A673 (cell line): ENCODE measurements around the gene NCKAP5. TPM values are rescaled to one million over a fixed set of nuclear protein-coding genes. Genes with fewer than 3 reads are reported as not detected.

ENCODE experiments used
- BruUV-seq: library from RNA; stranded (reverse); fragments of 400-500 nt; replicated peaks from 2 replicates; lab custom pipeline; 2021; lab: Mats Ljungman, UMichigan
- CTCF ChIA-PET: fragments of 300-600 bp; sonication (Branson Sonifier 250); formaldehyde crosslinking; loops from one replicate; lab custom pipeline; 2022; ENCODE audit warnings: antibody characterized with exemption; lab: Charles Lee
- POLR2A ChIA-PET: fragments of 300-600 bp; sonication (Branson Sonifier 250); formaldehyde crosslinking; loops from one replicate; lab custom pipeline; 2022; ENCODE audit warnings: antibody characterized with exemption; ENCODE audit not compliant: low non-redundant PET; lab: Charles Lee
- DNase-seq: peaks from one replicate; pipeline ENCODE4 v3.0.0-alpha.2; 2015; ENCODE audit warnings: low spot score
- H3K27ac ChIP-seq: fragments of 200-600 bp; sonication (generic); 2 replicates; pipeline ENCODE4 v1.5.1; 2016; ENCODE audit warnings: mixed run types, low read depth, mild to moderate bottlenecking, mixed read lengths, antibody characterized with exemption, low read length; ENCODE audit not compliant: poor library complexity, severe bottlenecking
- H3K27me3 ChIP-seq: fragments of 200-600 bp; sonication (generic); replicated peaks from 2 replicates; pipeline ENCODE4 v1.6.1; 2017; ENCODE audit warnings: mixed run types, low read depth, mild to moderate bottlenecking, mixed read lengths, antibody characterized with exemption, low read length; ENCODE audit not compliant: insufficient read depth, poor library complexity
- H3K36me3 ChIP-seq: fragments of 200-600 bp; sonication (generic); 2 replicates; pipeline ENCODE4 v1.6.1; 2016; ENCODE audit warnings: mixed run types, mild to moderate bottlenecking, mixed read lengths, antibody characterized with exemption, low read length; ENCODE audit not compliant: insufficient read depth, poor library complexity, severe bottlenecking
- H3K4me1 ChIP-seq: fragments of 200-600 bp; sonication (generic); 2 replicates; pipeline ENCODE4 v1.6.1; 2017; ENCODE audit warnings: mixed run types, mild to moderate bottlenecking, mixed read lengths, antibody characterized with exemption, low read length; ENCODE audit not compliant: insufficient read depth, poor library complexity, severe bottlenecking
- H3K4me3 ChIP-seq: fragments of 200-600 bp; sonication (generic); 2 replicates; pipeline ENCODE4 v1.5.1; 2016; ENCODE audit warnings: low read depth, mixed run types, mild to moderate bottlenecking, mixed read lengths, low read length; ENCODE audit not compliant: poor library complexity, severe bottlenecking
- H3K9me3 ChIP-seq: fragments of 200-600 bp; sonication (generic); 2 replicates; pipeline ENCODE4 v1.6.1; 2016; ENCODE audit warnings: mixed run types, low read depth, mild to moderate bottlenecking, mixed read lengths, antibody characterized with exemption, low read length; ENCODE audit not compliant: poor library complexity, severe bottlenecking
- EZH2 ChIP-seq: fragments of 200-600 bp; sonication (generic); IDR thresholded peaks from 2 replicates; pipeline ENCODE4 v1.6.1; 2017; ENCODE audit warnings: borderline replicate concordance, low read depth, mild to moderate bottlenecking, mixed read lengths, antibody characterized with exemption, low read length; ENCODE audit not compliant: poor library complexity, severe bottlenecking
- intact Hi-C: fragments of 100-400 bp; cut with micrococcal nuclease; formaldehyde crosslinking; loops from one replicate; pipeline ENCODE4 v1.10.0; 2022; ENCODE audit not compliant: unreplicated experiment
- total RNA-seq: library from RNA; stranded (reverse); gene quantifications from 2 replicates; pipeline ENCODE4 v1.2.3, GENCODE V29; 2021
- TF ChIP-seq, protein P1 (sequence below): fragments of 300-800, 200-600 bp; sonication (generic); conservative IDR thresholded peaks from 2 replicates; pipeline ENCODE4 v1.5.1; 2017; ENCODE audit warnings: low read depth, mild to moderate bottlenecking, antibody characterized with exemption, low read length, moderate library complexity, mixed read lengths

The NCKAP5 gene
- total RNA-seq, 1 experiment from 2014 or later = 26.6 TPM

DNA sequence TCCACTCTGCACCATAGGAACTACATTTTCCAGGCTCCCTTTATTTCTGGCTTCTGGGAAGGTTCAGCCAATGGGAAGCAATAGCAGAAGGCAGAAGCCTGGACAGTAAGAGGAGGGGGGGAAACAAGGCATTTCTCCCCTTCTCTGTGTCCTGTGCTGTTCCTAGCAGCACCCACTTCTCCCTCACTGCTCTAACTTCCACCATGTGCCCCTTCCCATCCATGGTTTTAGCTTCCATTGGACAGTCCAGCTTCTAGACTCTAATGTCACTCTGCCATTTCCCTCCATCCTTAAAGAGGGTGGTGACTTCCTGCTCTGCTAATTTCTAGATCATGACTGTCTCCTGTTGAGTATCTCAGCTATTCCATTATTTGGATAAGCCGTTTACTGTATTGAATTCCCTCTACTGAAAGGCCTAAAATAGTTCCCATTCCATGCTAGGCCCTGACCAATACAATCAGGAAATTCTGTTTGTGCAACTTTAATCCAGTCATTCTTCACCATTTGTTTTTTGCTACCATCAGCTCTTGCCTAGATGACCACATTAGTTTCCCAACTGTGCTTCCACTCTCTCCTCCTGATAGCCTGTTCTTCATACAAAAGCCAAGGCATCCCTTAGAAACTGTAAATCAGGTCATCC lies 877.5 kb downstream of the NCKAP5 start:
- Histone ChIP-seq H3K27me3 (no peaks in the 10 kb centered on the region), H3K4me3 (no peak overlapping the region), H3K9me3 (no peaks in the 10 kb centered on the region), H3K36me3 (no peaks in the 10 kb centered on the region), H3K27ac (no peak overlapping the region), H3K4me1 (no peaks in the 10 kb centered on the region)
- no TSS peak for BruUV-seq
- ChIA-PET POLR2A (no interaction called here), CTCF (no interaction called here)
- DNase-seq = no peak
- intact Hi-C loops = no loop called here
- TF ChIP-seq, protein P1, sequence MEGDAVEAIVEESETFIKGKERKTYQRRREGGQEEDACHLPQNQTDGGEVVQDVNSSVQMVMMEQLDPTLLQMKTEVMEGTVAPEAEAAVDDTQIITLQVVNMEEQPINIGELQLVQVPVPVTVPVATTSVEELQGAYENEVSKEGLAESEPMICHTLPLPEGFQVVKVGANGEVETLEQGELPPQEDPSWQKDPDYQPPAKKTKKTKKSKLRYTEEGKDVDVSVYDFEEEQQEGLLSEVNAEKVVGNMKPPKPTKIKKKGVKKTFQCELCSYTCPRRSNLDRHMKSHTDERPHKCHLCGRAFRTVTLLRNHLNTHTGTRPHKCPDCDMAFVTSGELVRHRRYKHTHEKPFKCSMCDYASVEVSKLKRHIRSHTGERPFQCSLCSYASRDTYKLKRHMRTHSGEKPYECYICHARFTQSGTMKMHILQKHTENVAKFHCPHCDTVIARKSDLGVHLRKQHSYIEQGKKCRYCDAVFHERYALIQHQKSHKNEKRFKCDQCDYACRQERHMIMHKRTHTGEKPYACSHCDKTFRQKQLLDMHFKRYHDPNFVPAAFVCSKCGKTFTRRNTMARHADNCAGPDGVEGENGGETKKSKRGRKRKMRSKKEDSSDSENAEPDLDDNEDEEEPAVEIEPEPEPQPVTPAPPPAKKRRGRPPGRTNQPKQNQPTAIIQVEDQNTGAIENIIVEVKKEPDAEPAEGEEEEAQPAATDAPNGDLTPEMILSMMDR = no peak

DNA sequence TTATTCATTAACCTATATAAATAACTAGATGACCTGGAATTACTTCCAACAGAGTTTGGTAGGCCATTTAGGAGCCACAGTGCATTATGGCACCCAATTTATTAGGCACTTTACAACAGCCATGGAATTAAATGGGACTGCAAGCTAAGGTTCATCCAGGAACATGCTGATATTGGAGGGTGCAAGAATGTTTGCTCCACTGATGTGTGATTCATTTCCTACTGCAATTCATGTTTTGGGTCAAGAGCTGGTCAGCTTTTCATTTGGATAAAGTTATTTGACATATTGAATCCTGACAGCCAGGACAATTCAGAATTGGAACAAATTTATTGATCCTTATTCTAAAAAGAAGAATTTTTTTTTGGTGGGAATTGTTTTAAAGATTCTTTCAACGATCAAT lies 886.5 kb downstream of the NCKAP5 start:
- H3K27ac ChIP-seq = no peak overlapping the region
- intact Hi-C loops = no loop called here
- TF ChIP-seq EZH2 = no peak
- TF ChIP-seq, protein P1 = no peak
- DNase-seq = no peak
- ChIA-PET POLR2A (no interaction called here), CTCF (no interaction called here)
- peaks cover 14% of the 10 kb centered on the region for H3K4me1 ChIP-seq
- BruUV-seq = no TSS peak
- no peaks in the 10 kb centered on the region for H3K9me3 ChIP-seq
- H3K36me3 ChIP-seq = no peaks in the 10 kb centered on the region
- no peaks in the 10 kb centered on the region for H3K27me3 ChIP-seq
- no peak overlapping the region for H3K4me3 ChIP-seq

DNA sequence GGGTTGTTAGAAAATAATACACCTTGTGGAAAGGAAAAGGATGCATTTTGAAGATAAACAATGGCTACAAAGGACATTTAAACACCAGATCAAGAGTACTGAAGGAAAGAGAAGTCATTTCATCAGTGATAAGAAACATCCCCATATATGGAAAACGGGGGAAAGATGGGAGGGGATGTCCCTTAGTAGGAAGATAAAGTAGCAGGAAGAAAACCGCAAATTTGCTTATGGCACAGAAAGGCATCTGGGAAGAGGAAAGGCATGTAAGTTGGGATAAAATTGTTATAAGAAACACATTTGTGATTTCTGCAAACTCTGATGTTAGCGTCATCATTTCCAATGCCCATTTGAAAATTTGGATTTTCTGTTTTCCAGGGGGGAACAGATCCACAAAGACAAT lies 887.7 kb downstream of the NCKAP5 start:
- BruUV-seq = no TSS peak
- no peak overlapping the region for H3K27ac ChIP-seq
- no peak overlapping the region for H3K4me3 ChIP-seq
- DNase-seq = no peak
- CTCF ChIA-PET = interaction anchor here (0.6 kb wide), 1 partner anchor 212 kb away, joined by 8 read pairs; no protein-coding TSS in a partner anchor
- no peaks in the 10 kb centered on the region for H3K27me3 ChIP-seq
- no peak for TF ChIP-seq EZH2
- TF ChIP-seq, protein P1 = no peak
- no peaks in the 10 kb centered on the region for H3K36me3 ChIP-seq
- H3K9me3 ChIP-seq = no peaks in the 10 kb centered on the region
- peaks cover 14% of the 10 kb centered on the region for H3K4me1 ChIP-seq
- POLR2A ChIA-PET = no interaction called here
- intact Hi-C loops = no loop called here
